IMR-90 (cell line): ENCODE results near the gene OSBP2. TPM values are rescaled to one million over a fixed set of nuclear protein-coding genes. Genes with fewer than 3 reads are reported as not detected.

Experiments
- ATAC-seq: fragments of 200-7000 bp; cut with Tn5 transposase; 2 replicates; pipeline ENCODE4 v1.9.1; 2020; ENCODE audit warnings: low read depth, mild to moderate bottlenecking, moderate library complexity
- BruUV-seq: library from RNA; stranded (reverse); fragments of 400-500 nt; replicated peaks from 2 replicates; lab custom pipeline; 2021; lab: Mats Ljungman, UMichigan
- CTCF ChIA-PET: fragments of 300-600 bp; formaldehyde crosslinking; extraction: SDS; loops from one replicate; lab custom pipeline; 2021; ENCODE audit warnings: antibody characterized with exemption; lab: Yijun Ruan, JAX
- POLR2A ChIA-PET: fragments of 300-600 bp; sonication (Branson Sonifier 250); formaldehyde crosslinking; loops from one replicate; lab custom pipeline; 2022; ENCODE audit warnings: antibody characterized with exemption; ENCODE audit not compliant: unreplicated experiment; lab: Charles Lee
- DNase-seq: peaks from one replicate; pipeline ENCODE4 v3.0.0; 2013
- H2AFZ ChIP-seq: replicated peaks from 2 replicates; pipeline ENCODE3; 2013; ENCODE audit warnings: low read length, mild to moderate bottlenecking; ENCODE audit not compliant: poor library complexity
- H2AK5ac ChIP-seq: 2 replicates; pipeline ENCODE4 v1.6.1; 2013; ENCODE audit warnings: low read depth, low read length, inconsistent platforms
- H2AK9ac ChIP-seq: replicated peaks from 2 replicates; pipeline ENCODE3; 2013; ENCODE audit warnings: mild to moderate bottlenecking, low read depth, low read length, moderate library complexity; ENCODE audit not compliant: poor library complexity
- H2BK120ac ChIP-seq: 2 replicates; pipeline ENCODE4 v1.6.1; 2013; ENCODE audit warnings: low read depth, low read length, inconsistent platforms
- H2BK15ac ChIP-seq: 3 replicates; pipeline ENCODE4 v1.6.1; 2013; ENCODE audit warnings: low read depth, low read length, inconsistent platforms
- H2BK20ac ChIP-seq: 2 replicates; pipeline ENCODE4 v1.6.1; 2013; ENCODE audit warnings: low read depth, mild to moderate bottlenecking, inconsistent platforms, low read length, moderate library complexity
- H2BK5ac ChIP-seq: 2 replicates; pipeline ENCODE4 v1.6.1; 2013; ENCODE audit warnings: mild to moderate bottlenecking, low read depth, low read length, inconsistent platforms; ENCODE audit not compliant: poor library complexity, severe bottlenecking
- H3K14ac ChIP-seq: replicated peaks from 2 replicates; pipeline ENCODE4 v1.6.1; 2013; ENCODE audit warnings: low read depth, low read length, inconsistent platforms
- H3K18ac ChIP-seq: 2 replicates; pipeline ENCODE4 v1.6.1; 2013; ENCODE audit warnings: low read depth, low read length, control low read depth
- H3K23ac ChIP-seq: 2 replicates; pipeline ENCODE4 v1.6.1; 2013; ENCODE audit warnings: low read depth, low read length, inconsistent platforms
- H3K27ac ChIP-seq: 2 replicates; pipeline ENCODE4 v1.5.1; 2013; ENCODE audit warnings: mild to moderate bottlenecking, control low read depth, low read length; ENCODE audit not compliant: insufficient read depth
- H3K27me3 ChIP-seq: 2 replicates; pipeline ENCODE4 v1.6.1; 2013; ENCODE audit warnings: low read length; ENCODE audit not compliant: control insufficient read depth, insufficient read depth
- H3K36me3 ChIP-seq: 2 replicates; pipeline ENCODE4 v1.6.1; 2013; ENCODE audit warnings: low read length, mixed read lengths; ENCODE audit not compliant: control insufficient read depth, insufficient read depth
- H3K4ac ChIP-seq: 2 replicates; pipeline ENCODE4 v1.6.1; 2013; ENCODE audit warnings: low read depth, low read length, inconsistent platforms
- H3K4me1 ChIP-seq: 2 replicates; pipeline ENCODE4 v1.6.1; 2013; ENCODE audit warnings: low read length, mixed read lengths; ENCODE audit not compliant: control insufficient read depth, insufficient read depth
- H3K4me2 ChIP-seq: 2 replicates; pipeline ENCODE4 v1.6.1; 2013; ENCODE audit warnings: low read depth, mild to moderate bottlenecking, control low read depth, low read length, moderate library complexity
- H3K4me3 ChIP-seq: 2 replicates; pipeline ENCODE4 v1.5.1; 2013; ENCODE audit warnings: low read depth, mild to moderate bottlenecking, control low read depth, low read length, moderate library complexity; ENCODE audit not compliant: insufficient read depth
- H3K56ac ChIP-seq: 2 replicates; pipeline ENCODE4 v1.6.1; 2013; ENCODE audit warnings: low read length, inconsistent platforms; ENCODE audit not compliant: insufficient read depth; ENCODE audit errors: extremely low read depth
- H3K79me1 ChIP-seq, 2 experiments: 2 replicates each; pipeline ENCODE4 v1.6.1; 2013; ENCODE audit warnings: low read length in 2 of 2, inconsistent platforms in 1 of 2, low read depth in 1 of 2
- H3K9ac ChIP-seq: 2 replicates; pipeline ENCODE4 v1.6.1; 2013; ENCODE audit warnings: low read depth, low read length, control low read depth
- H3K9me1 ChIP-seq: 2 replicates; pipeline ENCODE4 v1.6.1; 2013; ENCODE audit warnings: low read length, inconsistent platforms; ENCODE audit not compliant: insufficient read depth
- H3K9me3 ChIP-seq: 2 replicates; pipeline ENCODE4 v1.6.1; 2013; ENCODE audit warnings: low read length; ENCODE audit not compliant: control insufficient read depth, insufficient read depth
- H4K20me1 ChIP-seq: 2 replicates; pipeline ENCODE4 v1.6.1; 2013; ENCODE audit warnings: low read length, inconsistent platforms; ENCODE audit not compliant: insufficient read depth
- H4K5ac ChIP-seq: 2 replicates; pipeline ENCODE4 v1.6.1; 2013; ENCODE audit warnings: mild to moderate bottlenecking, low read depth, low read length, control low read depth
- H4K8ac ChIP-seq, 2 experiments: 2 replicates each; pipeline ENCODE4 v1.6.1; 2013; ENCODE audit warnings: low read depth in 2 of 2, low read length in 2 of 2, control low read depth in 1 of 2, inconsistent platforms in 1 of 2
- H4K91ac ChIP-seq: 2 replicates; pipeline ENCODE4 v1.6.1; 2013; ENCODE audit warnings: low read depth, low read length, inconsistent platforms; ENCODE audit not compliant: insufficient read depth
- FOS ChIP-seq: fragments of 150-350 bp; IDR thresholded peaks from 2 replicates; pipeline ENCODE4 v1.6.1; 2016; ENCODE audit warnings: low read depth, low read length
- MAZ ChIP-seq: IDR thresholded peaks from 2 replicates; pipeline ENCODE4 v1.6.1; 2012; ENCODE audit warnings: low read depth, mild to moderate bottlenecking, low read length, improper control_type of control experiment, moderate library complexity, borderline replicate concordance
- RAD21 ChIP-seq: IDR thresholded peaks from 2 replicates; pipeline ENCODE4 v1.6.1; 2012; ENCODE audit warnings: low read length, improper control_type of control experiment
- RFX5 ChIP-seq: IDR thresholded peaks from 2 replicates; pipeline ENCODE4 v1.8.0; 2012; ENCODE audit warnings: low read depth, mild to moderate bottlenecking, low read length, moderate library complexity
- SMC3 ChIP-seq: fragments of 150-350 bp; IDR thresholded peaks from 2 replicates; pipeline ENCODE4 v1.6.1; 2016; ENCODE audit warnings: low read depth, mild to moderate bottlenecking, antibody characterized with exemption, low read length, moderate library complexity
- USF2 ChIP-seq: fragments of 150-350 bp; IDR thresholded peaks from 2 replicates; pipeline ENCODE4 v1.6.1; 2017; ENCODE audit warnings: mild to moderate bottlenecking, antibody characterized with exemption, low read length, low read depth
- WGBS, 2 experiments: methylation state at CpG; one replicate each; pipeline versions ENCODE4 v1.1.5 to v1.1.7; 2013; ENCODE audit warnings: missing lambda C conversion rate in 2 of 2; ENCODE audit not compliant: insufficient read length in 1 of 2; ENCODE audit errors: extremely low coverage in 2 of 2; 5-methylcytosine and 5-hydroxymethylcytosine counted together
- dilution Hi-C: fragments of 300-500 bp; cut with HindIII; formaldehyde crosslinking; loops from one replicate; pipeline ENCODE4 v1.14.3; 2018; ENCODE audit warnings: low sequenced_read_pairs; ENCODE audit not compliant: unreplicated experiment
- in situ Hi-C: fragments of 300-500 bp; cut with MboI; formaldehyde crosslinking; loops from 3 replicates; pipeline ENCODE4 v1.14.3; 2019; ENCODE audit warnings: low sequenced_read_pairs, inconsistent platforms, mixed read lengths
- intact Hi-C: fragments of 100-400 bp; cut with micrococcal nuclease; formaldehyde crosslinking; loops from 2 replicates; pipeline ENCODE4 v1.10.0; 2022
- polyA plus RNA-seq, 3 experiments: library from polyadenylated mRNA; depleted of rRNA; stranded (reverse); fragments of >200 nt; gene quantifications; 2 replicates each; pipeline ENCODE4 v1.2.3, GENCODE V29; 2012; ENCODE audit warnings: low replicate concordance in 1 of 3
- total RNA-seq: library from RNA; depleted of rRNA; stranded (reverse); fragments of >200 nt; gene quantifications from 2 replicates; pipeline ENCODE4 v1.2.3, GENCODE V29; 2012

Gene OSBP2
- total and polyA plus RNA-seq, 2 of the 4 experiments (the other 2 are of a cell fraction) = 1.8 to 2.2 TPM

DNA sequence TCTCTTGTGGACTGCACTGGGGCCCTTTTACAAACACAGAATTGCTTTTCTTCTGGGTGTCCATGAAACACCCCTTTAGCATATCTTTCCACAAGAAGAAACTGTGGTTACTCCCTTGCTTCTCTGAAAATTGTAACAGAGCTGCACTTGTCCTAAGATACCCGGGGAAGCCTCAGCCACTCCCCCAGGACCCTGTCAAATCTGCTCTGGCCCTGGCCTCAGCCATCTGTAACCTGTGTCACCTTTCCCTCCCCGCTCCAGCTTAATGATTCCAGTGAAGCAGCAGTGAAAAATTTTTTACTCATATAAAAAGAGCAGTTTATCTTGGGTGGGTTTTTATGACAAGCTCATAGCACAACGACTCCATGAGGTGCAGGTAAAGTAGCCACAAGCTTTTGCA lies 23.6 kb upstream of the OSBP2 start:
- intact Hi-C loops (no loop called here), in situ Hi-C loops (no loop called here), dilution Hi-C loops (no loop called here)
- BruUV-seq = no TSS peak
- H3K79me1 ChIP-seq = peaks cover 0 to 10% of the 10 kb centered on the region in 2 experiments; a peak in 1 of 4 replicates
- H4K20me1 ChIP-seq = no peaks in the 10 kb centered on the region
- H2BK20ac ChIP-seq = no peak overlapping the region
- H2BK5ac ChIP-seq = no peak overlapping the region
- H3K9me1 ChIP-seq = 0 out of 2 replicates have a peak, but pooled peaks cover 4% of the 10 kb centered on the region
- TF ChIP-seq RFX5 (no peak), SMC3 (no peak), RAD21 (no peak), USF2 (no peak), MAZ (no peak), FOS (no peak)
- H3K18ac ChIP-seq = no peak overlapping the region
- H2BK15ac ChIP-seq = no peak overlapping the region
- H3K9me3 ChIP-seq = no peaks in the 10 kb centered on the region
- H3K9ac ChIP-seq = no peak overlapping the region
- H3K14ac ChIP-seq = no peak overlapping the region
- ChIA-PET POLR2A (no interaction called here), CTCF (interaction anchor here (0.6 kb wide), 1 partner anchor 36 kb away, joined by 3 read pairs; no protein-coding TSS in a partner anchor)
- H2AK9ac ChIP-seq = no peak overlapping the region
- no peaks in the 10 kb centered on the region for H3K36me3 ChIP-seq
- H4K5ac ChIP-seq = no peak overlapping the region
- H3K4me2 ChIP-seq = no peak overlapping the region
- no peak overlapping the region for H4K8ac ChIP-seq
- ATAC-seq = no peak
- H2AFZ ChIP-seq = no peak overlapping the region
- H2BK120ac ChIP-seq = no peak overlapping the region
- H3K4ac ChIP-seq = no peak overlapping the region
- no peak overlapping the region for H3K27ac ChIP-seq
- no peaks in the 10 kb centered on the region; the same call in 1 of the 2 replicates for H3K27me3 ChIP-seq
- no peak for DNase-seq
- no peaks in the 10 kb centered on the region for H3K4me1 ChIP-seq
- no peak overlapping the region for H3K4me3 ChIP-seq
- H3K23ac ChIP-seq = no peak overlapping the region
- H3K56ac ChIP-seq = no peak overlapping the region
- no CpG with 5 or more reads among the region's 3 CpGs for WGBS, 2 experiments
- H4K91ac ChIP-seq = no peak overlapping the region
- no peak overlapping the region for H2AK5ac ChIP-seq
